ENCODE results near the gene PTPRG. TPM values are rescaled to one million over a fixed set of nuclear protein-coding genes. Genes with fewer than 3 reads are reported as not detected.
"Not testable (repeated sequence)": the region's sequence is repeated elsewhere in the genome, so short reads cannot be mapped to it uniquely, and the experiment has no call there.

Gene PTPRG
- total and polyA plus RNA-seq, 2 of the 13 experiments (the other 11 are each of a cell fraction or from before 2014, with no cell fraction given): 8.0 to 25.3 TPM

GRCh38 chr3:61547625-61548024, 13.7 kb upstream of the PTPRG start:
- Histone ChIP-seq H3K36me3 (replicated peaks in 1 of 2; ENCODE audit: control insufficient read depth in 1 of 2, insufficient read depth in 2 of 2, low read length in 2 of 2) (no peaks in the 10 kb centered on the region), H3K9ac (ENCODE audit: insufficient read depth, low read depth, low read length) (no peak overlapping the region), H3K27me3 (ENCODE audit: control insufficient read depth in 1 of 2, insufficient read depth in 2 of 2, low read length in 2 of 2) (peaks cover 0 to 3% of the 10 kb centered on the region in 2 experiments; a peak in 2 of 5 replicates), H2AFZ (ENCODE audit: low read length) (no peak overlapping the region), H3K4me1 (ENCODE audit: insufficient read depth, low read length) (peaks cover 14% of the 10 kb centered on the region), H3K4me3 (replicated peaks in 1 of 3; ENCODE audit: insufficient read depth in 1 of 3, low read depth in 2 of 3, low read length in 3 of 3) (no peak overlapping the region), H3K79me2 (ENCODE audit: insufficient read depth, low read length) (no peaks in the 10 kb centered on the region), H3K27ac (ENCODE audit: extremely low read length, insufficient read depth, low read length) (no peak overlapping the region), H3K9me3 (ENCODE audit: low read length) (no peaks in the 10 kb centered on the region), H4K20me1 (ENCODE audit: insufficient read depth, low read length) (no peaks in the 10 kb centered on the region), H3K4me2 (ENCODE audit: low read depth, low read length) (no peak overlapping the region)
- BruUV-seq (replicated peaks): no TSS peak
- ATAC-seq (no peak), DNase-seq (ENCODE audit: low spot score) (no peak), FAIRE-seq (no peak)
- in situ Hi-C loops (cut with HindIII; ENCODE audit: extremely low pct_ligation_motif_present, low pct_unique_long_range_greater_than_20kb) (no loop called here), intact Hi-C loops (cut with micrococcal nuclease; ENCODE audit: unreplicated experiment) (no loop called here)
- TF ChIP-seq SOX6 (IDR thresholded peaks at IDR 0.05): no peak
- TF ChIP-seq SOX6 (CRISPR knock-in tag; IDR thresholded peaks at IDR 0.05): peak; percentile 34; the same call in 1 of the 2 replicates
- TF ChIP-seq SOX5 (CRISPR knock-in tag; IDR thresholded peaks at IDR 0.05; ENCODE audit: borderline replicate concordance): peak; percentile 70
- no peak for TF ChIP-seq SOX13 (IDR thresholded peaks at IDR 0.05)
- peak in 1 of 2 experiments; percentile 71; a peak in 2 of 4 replicates for TF ChIP-seq SOX13 (CRISPR knock-in tag; conservative IDR thresholded peaks at IDR 0.05 in 1 of 2, IDR thresholded peaks at IDR 0.05 in 1 of 2)
- TF ChIP-seq PAX8 (CRISPR knock-in tag; IDR thresholded peaks at IDR 0.05; ENCODE audit: borderline replicate concordance): no peak
- TF ChIP-seq SALL2 (CRISPR knock-in tag; IDR thresholded peaks at IDR 0.05): no peak
- TF ChIP-seq PCBP2 (optimal IDR thresholded peaks at IDR 0.05; ENCODE audit: low read depth, low read length, poor library complexity, severe bottlenecking): no peak
- no peak for TF ChIP-seq HHEX (CRISPR knock-in tag; IDR thresholded peaks at IDR 0.05)
- CTCF ChIA-PET (ENCODE audit: low intra/inter-chr PET ratio, low total read pairs): no interaction called here
- 11% methylated on average over 4 of the region's 4 CpGs for WGBS (ENCODE audit: low lambda C conversion rate)
- POLR2A ChIA-PET: no interaction called here

GRCh38 chr3:61552704-61553103, 8.7 kb upstream of the PTPRG start:
- intact Hi-C loops (cut with micrococcal nuclease; ENCODE audit: unreplicated experiment); BruUV-seq (replicated peaks); H3K27me3 ChIP-seq (ENCODE audit: control insufficient read depth in 1 of 2, insufficient read depth in 2 of 2, low read length in 2 of 2); H3K79me2 ChIP-seq (ENCODE audit: insufficient read depth, low read length); H3K4me2 ChIP-seq (ENCODE audit: low read depth, low read length); H2AFZ ChIP-seq (ENCODE audit: low read length); FAIRE-seq; H3K4me3 ChIP-seq (replicated peaks in 1 of 3; ENCODE audit: insufficient read depth in 1 of 3, low read depth in 2 of 3, low read length in 3 of 3); ATAC-seq; POLR2A ChIA-PET; H3K27ac ChIP-seq (ENCODE audit: extremely low read length, insufficient read depth, low read length); H4K20me1 ChIP-seq (ENCODE audit: insufficient read depth, low read length); DNase-seq (ENCODE audit: low spot score); H3K4me1 ChIP-seq (ENCODE audit: insufficient read depth, low read length); H3K9ac ChIP-seq (ENCODE audit: insufficient read depth, low read depth, low read length); H3K36me3 ChIP-seq (replicated peaks in 1 of 2; ENCODE audit: control insufficient read depth in 1 of 2, insufficient read depth in 2 of 2, low read length in 2 of 2); H3K9me3 ChIP-seq (ENCODE audit: low read length); CTCF ChIA-PET (ENCODE audit: low intra/inter-chr PET ratio, low total read pairs): not testable (repeated sequence)
- WGBS (ENCODE audit: low lambda C conversion rate): 48% methylated on average over 8 of the region's 8 CpGs
- in situ Hi-C loops (cut with HindIII; ENCODE audit: extremely low pct_ligation_motif_present, low pct_unique_long_range_greater_than_20kb): loop anchor here (25.0 kb wide), 1 partner anchor 635 kb away; no protein-coding TSS in a partner anchor

All from HepG2 (cell line).